MM.1S (cell line): Measurements from ENCODE around the gene ST8SIA2.

ENCODE experiments used
- DNase-seq: peaks from one replicate; pipeline ENCODE4 v3.0.0-alpha.2; 2015
- H2AFZ ChIP-seq: fragments of 300-600 bp; sonication (generic); 2 replicates; pipeline ENCODE4 v1.6.0; 2016; ENCODE audit warnings: antibody characterized with exemption, low read length
- H3F3A ChIP-seq: fragments of 300-600 bp; sonication (generic); 2 replicates; pipeline ENCODE4 v1.6.1; 2016; ENCODE audit warnings: mild to moderate bottlenecking, antibody characterized with exemption, low read length, moderate library complexity, mixed read lengths; ENCODE audit not compliant: insufficient read depth
- H3K27ac ChIP-seq: fragments of 300-600 bp; sonication (generic); 2 replicates; pipeline ENCODE4 v1.5.1; 2016; ENCODE audit warnings: mild to moderate bottlenecking, low read length
- H3K27me3 ChIP-seq: fragments of 300-600 bp; sonication (generic); replicated peaks from 2 replicates; pipeline ENCODE4 v1.6.0; 2016; ENCODE audit warnings: low read length; ENCODE audit not compliant: insufficient read depth
- H3K36me3 ChIP-seq: fragments of 300-600 bp; sonication (generic); replicated peaks from 2 replicates; pipeline ENCODE4 v1.6.1; 2016; ENCODE audit warnings: mild to moderate bottlenecking, low read length, mixed read lengths; ENCODE audit not compliant: insufficient read depth
- H3K4me1 ChIP-seq: fragments of 300-600 bp; sonication (generic); 2 replicates; pipeline ENCODE4 v1.6.1; 2016; ENCODE audit warnings: low read length, mixed read lengths
- H3K4me2 ChIP-seq: fragments of 300-600 bp; sonication (generic); 2 replicates; pipeline ENCODE4 v1.6.0; 2016; ENCODE audit warnings: low read depth, low read length
- H3K4me3 ChIP-seq: fragments of 300-600 bp; sonication (generic); 2 replicates; pipeline ENCODE4 v1.5.1; 2016; ENCODE audit warnings: low read length, mixed read lengths
- H3K79me2 ChIP-seq: fragments of 300-600 bp; sonication (generic); 2 replicates; pipeline ENCODE4 v1.6.1; 2016; ENCODE audit warnings: mixed run types, low read length, mixed read lengths
- H3K9ac ChIP-seq: fragments of 300-600 bp; sonication (generic); 2 replicates; pipeline ENCODE4 v1.6.1; 2016; ENCODE audit warnings: low read length, mixed read lengths
- H3K9me2 ChIP-seq: fragments of 300-600 bp; sonication (generic); replicated peaks from 2 replicates; pipeline ENCODE4 v1.6.1; 2016; ENCODE audit warnings: mild to moderate bottlenecking, low read length, mixed read lengths; ENCODE audit not compliant: insufficient read depth
- H3K9me3 ChIP-seq: fragments of 300-600 bp; sonication (generic); replicated peaks from 2 replicates; pipeline ENCODE4 v1.6.1; 2016; ENCODE audit warnings: mild to moderate bottlenecking, low read length, mixed read lengths; ENCODE audit not compliant: insufficient read depth
- H4K20me1 ChIP-seq: fragments of 300-600 bp; sonication (generic); 2 replicates; pipeline ENCODE4 v1.6.1; 2016; ENCODE audit warnings: mild to moderate bottlenecking, low read length, moderate library complexity, mixed read lengths; ENCODE audit not compliant: insufficient read depth
- EZH2 ChIP-seq: fragments of 300-600 bp; sonication (generic); optimal IDR thresholded peaks from 2 replicates; pipeline ENCODE3; 2017; ENCODE audit warnings: low read depth, mild to moderate bottlenecking, antibody characterized with exemption, low read length, mixed read lengths
- EZH2phosphoT487 ChIP-seq: fragments of 300-600 bp; sonication (generic); IDR thresholded peaks from 2 replicates; pipeline ENCODE4 v1.6.1; 2018; ENCODE audit warnings: antibody characterized with exemption, low read length
- TF ChIP-seq, protein P1 (sequence below): fragments of 300-600 bp; sonication (generic); IDR thresholded peaks from 2 replicates; pipeline ENCODE4 v1.5.1; 2016; ENCODE audit warnings: antibody characterized with exemption, low read length, mixed read lengths

Gene ST8SIA2

DNA sequence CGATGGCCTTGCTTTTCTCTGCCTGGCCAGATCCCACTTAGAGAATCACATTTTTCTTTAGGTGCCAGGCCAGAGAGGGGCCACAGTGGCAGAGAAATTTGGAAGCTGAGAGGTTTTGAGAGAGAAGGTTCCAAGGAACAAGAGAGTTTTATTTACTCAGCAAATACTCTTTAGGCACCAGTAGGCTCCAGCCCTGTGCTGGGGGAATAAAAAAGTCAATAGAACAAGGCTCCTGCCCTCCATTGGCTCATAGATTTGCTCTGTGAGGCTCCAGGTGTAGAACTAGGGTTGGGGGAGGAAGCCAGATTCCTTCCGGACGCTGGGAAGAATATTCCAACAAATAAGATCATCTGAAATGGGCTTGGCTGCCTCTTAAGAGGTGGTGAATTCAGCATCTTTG is 59.9 kb downstream of the ST8SIA2 start:
- H3F3A ChIP-seq: no peaks in the 10 kb centered on the region
- no peaks in the 10 kb centered on the region for H3K4me1 ChIP-seq
- no peaks in the 10 kb centered on the region for H4K20me1 ChIP-seq
- no peak overlapping the region for H3K9ac ChIP-seq
- H3K9me3 ChIP-seq: no peaks in the 10 kb centered on the region
- H3K79me2 ChIP-seq: no peaks in the 10 kb centered on the region
- H2AFZ ChIP-seq: no peak overlapping the region
- H3K4me3 ChIP-seq: no peak overlapping the region
- H3K4me2 ChIP-seq: no peak overlapping the region
- no peak for DNase-seq
- TF ChIP-seq, protein P1, sequence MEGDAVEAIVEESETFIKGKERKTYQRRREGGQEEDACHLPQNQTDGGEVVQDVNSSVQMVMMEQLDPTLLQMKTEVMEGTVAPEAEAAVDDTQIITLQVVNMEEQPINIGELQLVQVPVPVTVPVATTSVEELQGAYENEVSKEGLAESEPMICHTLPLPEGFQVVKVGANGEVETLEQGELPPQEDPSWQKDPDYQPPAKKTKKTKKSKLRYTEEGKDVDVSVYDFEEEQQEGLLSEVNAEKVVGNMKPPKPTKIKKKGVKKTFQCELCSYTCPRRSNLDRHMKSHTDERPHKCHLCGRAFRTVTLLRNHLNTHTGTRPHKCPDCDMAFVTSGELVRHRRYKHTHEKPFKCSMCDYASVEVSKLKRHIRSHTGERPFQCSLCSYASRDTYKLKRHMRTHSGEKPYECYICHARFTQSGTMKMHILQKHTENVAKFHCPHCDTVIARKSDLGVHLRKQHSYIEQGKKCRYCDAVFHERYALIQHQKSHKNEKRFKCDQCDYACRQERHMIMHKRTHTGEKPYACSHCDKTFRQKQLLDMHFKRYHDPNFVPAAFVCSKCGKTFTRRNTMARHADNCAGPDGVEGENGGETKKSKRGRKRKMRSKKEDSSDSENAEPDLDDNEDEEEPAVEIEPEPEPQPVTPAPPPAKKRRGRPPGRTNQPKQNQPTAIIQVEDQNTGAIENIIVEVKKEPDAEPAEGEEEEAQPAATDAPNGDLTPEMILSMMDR: no peak
- TF ChIP-seq EZH2phosphoT487 (no peak), EZH2 (no peak)
- H3K27ac ChIP-seq: no peak overlapping the region
- H3K36me3 ChIP-seq: no peaks in the 10 kb centered on the region
- H3K27me3 ChIP-seq: no peaks in the 10 kb centered on the region
- no peaks in the 10 kb centered on the region for H3K9me2 ChIP-seq

DNA sequence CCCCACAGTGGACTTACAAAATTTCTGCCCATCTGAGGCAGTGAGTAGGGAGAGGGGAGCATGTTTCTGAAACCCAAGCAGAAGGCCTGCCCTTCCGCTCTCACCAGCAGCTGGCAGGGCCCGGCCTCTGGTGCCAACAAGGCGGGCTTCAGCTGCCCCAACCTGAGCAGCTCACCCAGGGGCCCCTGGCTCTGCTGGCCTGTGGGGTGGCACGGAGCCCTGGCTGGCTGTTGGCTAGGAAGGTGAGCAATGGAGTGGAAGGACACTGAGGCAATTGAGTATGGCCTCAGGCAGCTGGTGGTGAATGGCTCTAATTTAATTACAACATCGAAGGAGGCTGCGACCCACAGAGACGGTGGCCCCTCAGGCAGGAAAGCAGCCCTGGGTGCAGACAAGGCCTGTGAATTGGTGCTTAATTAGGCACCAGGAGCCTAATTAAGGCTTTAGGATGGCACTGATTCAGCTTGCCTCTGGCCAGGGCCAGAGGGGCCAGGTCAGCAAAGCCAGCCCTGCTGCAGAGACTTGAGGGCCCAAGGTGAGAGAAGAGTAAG is 60.9 kb downstream of the ST8SIA2 start:
- Histone ChIP-seq H3K9me2 (no peaks in the 10 kb centered on the region), H3K9me3 (no peaks in the 10 kb centered on the region), H3K79me2 (no peaks in the 10 kb centered on the region), H3K4me2 (no peak overlapping the region), H3K27me3 (no peaks in the 10 kb centered on the region), H2AFZ (no peak overlapping the region), H3K27ac (no peak overlapping the region), H3K4me1 (no peaks in the 10 kb centered on the region), H4K20me1 (no peaks in the 10 kb centered on the region), H3K9ac (no peak overlapping the region), H3K4me3 (no peak overlapping the region), H3F3A (no peaks in the 10 kb centered on the region), H3K36me3 (no peaks in the 10 kb centered on the region)
- no peak for DNase-seq
- TF ChIP-seq EZH2phosphoT487 (no peak), EZH2 (no peak)
- TF ChIP-seq, protein P1: no peak

DNA sequence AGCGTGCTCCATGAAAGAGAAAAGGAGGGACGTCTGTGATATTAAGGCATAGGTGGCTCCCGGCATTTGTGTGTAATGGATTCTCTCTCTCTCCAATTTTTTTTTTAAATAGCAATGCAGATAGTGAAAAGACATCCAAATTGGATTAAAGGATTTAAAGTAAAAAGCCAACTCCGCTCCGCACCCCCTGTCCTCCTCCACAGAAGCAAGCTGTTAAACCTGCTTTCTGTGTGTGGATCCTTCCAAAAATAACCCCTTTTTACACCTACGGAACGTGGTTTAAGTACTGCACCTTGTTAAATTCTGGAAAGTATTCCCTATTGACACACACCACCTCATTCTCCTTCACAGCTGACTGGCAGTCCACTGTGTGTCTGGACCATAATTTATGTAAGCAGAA is 61.6 kb downstream of the ST8SIA2 start:
- no peaks in the 10 kb centered on the region for H3F3A ChIP-seq
- no peak overlapping the region for H3K4me3 ChIP-seq
- H4K20me1 ChIP-seq: no peaks in the 10 kb centered on the region
- no peaks in the 10 kb centered on the region for H3K36me3 ChIP-seq
- no peak for DNase-seq
- TF ChIP-seq, protein P1: no peak
- no peak overlapping the region for H3K9ac ChIP-seq
- H3K9me3 ChIP-seq: no peaks in the 10 kb centered on the region
- no peak overlapping the region for H3K27ac ChIP-seq
- no peak overlapping the region for H2AFZ ChIP-seq
- H3K4me2 ChIP-seq: no peak overlapping the region
- H3K9me2 ChIP-seq: no peaks in the 10 kb centered on the region
- H3K4me1 ChIP-seq: no peaks in the 10 kb centered on the region
- H3K79me2 ChIP-seq: no peaks in the 10 kb centered on the region
- no peaks in the 10 kb centered on the region for H3K27me3 ChIP-seq
